H1 (cell line): Measurements from ENCODE around the gene TOMM5. TPM values are rescaled to one million over a fixed set of nuclear protein-coding genes. Genes with fewer than 3 reads are reported as not detected.

Experiments used
- CTCF ChIA-PET: fragments of 300-600 bp; sonication (Branson Sonifier 250); formaldehyde crosslinking; loops from one replicate; lab custom pipeline; 2021; ENCODE audit not compliant: partially characterized antibody; lab: Charles Lee
- POLR2A ChIA-PET: fragments of 300-600 bp; sonication (Branson Sonifier 250); formaldehyde crosslinking; loops from one replicate; lab custom pipeline; 2021; ENCODE audit warnings: inconsistent platforms; ENCODE audit not compliant: partially characterized antibody; lab: Charles Lee
- DNase-seq, 2 experiments: peaks; one replicate each; pipeline versions ENCODE4 v3.0.0 to v3.0.0-alpha.2; 2010 to 2022; ENCODE audit warnings: low spot score in 2 of 2, low read depth in 1 of 2, mixed read lengths in 1 of 2
- FAIRE-seq: peaks from 2 replicates; lab custom pipeline; 2011; peaks lifted over from hg19 to GRCh38; lab: Jason Lieb, UNC
- H2AFZ ChIP-seq: 2 replicates; pipeline ENCODE4 v1.8.1; 2012; ENCODE audit warnings: low read length, inconsistent platforms
- H2AK5ac ChIP-seq: 2 replicates; pipeline ENCODE4 v1.6.1; 2013; ENCODE audit warnings: low read depth, low read length
- H2BK120ac ChIP-seq: replicated peaks from 2 replicates; pipeline ENCODE3; 2013; ENCODE audit warnings: low read depth, low read length, inconsistent platforms
- H2BK12ac ChIP-seq: 2 replicates; pipeline ENCODE4 v1.6.1; 2013; ENCODE audit warnings: low read depth, low read length
- H2BK15ac ChIP-seq: 2 replicates; pipeline ENCODE4 v1.6.1; 2013; ENCODE audit warnings: low read length
- H2BK20ac ChIP-seq: 2 replicates; pipeline ENCODE4 v1.6.1; 2013; ENCODE audit warnings: low read length
- H2BK5ac ChIP-seq: 2 replicates; pipeline ENCODE4 v1.6.1; 2013; ENCODE audit warnings: low read depth, low read length
- H3K14ac ChIP-seq: 2 replicates; pipeline ENCODE4 v1.6.1; 2013; ENCODE audit warnings: inconsistent platforms; ENCODE audit not compliant: insufficient read length
- H3K18ac ChIP-seq: 2 replicates; pipeline ENCODE4 v1.6.1; 2013; ENCODE audit warnings: low read length; ENCODE audit errors: extremely low read depth
- H3K23ac ChIP-seq: 2 replicates; pipeline ENCODE4 v1.6.1; 2013; ENCODE audit warnings: inconsistent platforms; ENCODE audit not compliant: insufficient read length
- H3K23me2 ChIP-seq: 2 replicates; pipeline ENCODE4 v1.6.1; 2013; ENCODE audit warnings: low read depth, low read length
- H3K27ac ChIP-seq: 2 replicates; pipeline ENCODE4 v1.6.1; 2011; ENCODE audit warnings: low read depth, low read length, inconsistent platforms
- H3K27me3 ChIP-seq, 4 experiments: replicated peaks in 1 of 4; 1 replicate in 1 of 4; 2 replicates in 3 of 4; pipeline versions ENCODE4 v1.6.1 to v1.8.1; 2011 to 2013; ENCODE audit warnings: low read length in 3 of 4, mild to moderate bottlenecking in 3 of 4, inconsistent platforms in 2 of 4, mixed read lengths in 2 of 4, moderate library complexity in 1 of 4; ENCODE audit not compliant: control insufficient read depth in 3 of 4, insufficient read depth in 3 of 4; ENCODE audit errors: extremely low read depth in 1 of 4
- H3K36me3 ChIP-seq, 4 experiments: 2 replicates each; pipeline versions ENCODE4 v1.6.1 to v1.8.1; 2011 to 2013; ENCODE audit warnings: mild to moderate bottlenecking in 4 of 4, low read length in 3 of 4, moderate library complexity in 2 of 4, control low read depth in 1 of 4, inconsistent platforms in 1 of 4; ENCODE audit not compliant: insufficient read depth in 4 of 4, control insufficient read depth in 2 of 4
- H3K4ac ChIP-seq: replicated peaks from 2 replicates; pipeline ENCODE3; 2013; ENCODE audit warnings: low read length, low read depth, mixed read lengths, inconsistent platforms; ENCODE audit not compliant: insufficient read length
- H3K4me1 ChIP-seq, 4 experiments: replicated peaks in 1 of 4; 1 replicate in 1 of 4; 2 replicates in 3 of 4; pipeline versions ENCODE4 v1.6.1 to v1.8.1; 2011 to 2013; ENCODE audit warnings: low read length in 3 of 4, inconsistent platforms in 2 of 4, mixed read lengths in 1 of 4; ENCODE audit not compliant: insufficient read depth in 4 of 4, control insufficient read depth in 3 of 4
- H3K4me2 ChIP-seq, 2 experiments: 2 replicates each; pipeline versions ENCODE4 v1.6.1 to v1.8.1; 2011 to 2013; ENCODE audit warnings: low read depth in 2 of 2, low read length in 2 of 2, control low read depth in 1 of 2, inconsistent platforms in 1 of 2, mild to moderate bottlenecking in 1 of 2; ENCODE audit not compliant: insufficient read depth in 1 of 2
- H3K4me3 ChIP-seq, 4 experiments: fragments of 200-600, 300-600 bp in 1 of 4; sonication (generic), shearing (Covaris generic), sonication (Bioruptor Twin) in 1 of 4; 2 replicates each; pipeline versions ENCODE4 v1.5.1 to v1.8.1; 2011 to 2016; ENCODE audit warnings: low read length in 4 of 4, low read depth in 3 of 4, control low read depth in 2 of 4, inconsistent platforms in 2 of 4, mild to moderate bottlenecking in 2 of 4, mixed read lengths in 1 of 4, moderate library complexity in 1 of 4; ENCODE audit not compliant: insufficient read depth in 2 of 4; ENCODE audit errors: extremely low read depth in 1 of 4
- H3K56ac ChIP-seq: replicated peaks from 2 replicates; pipeline ENCODE3; 2013; ENCODE audit warnings: low read depth, mild to moderate bottlenecking, mixed read lengths, low read length, inconsistent platforms; ENCODE audit not compliant: insufficient read length
- H3K79me1 ChIP-seq: 2 replicates; pipeline ENCODE4 v1.6.1; 2013; ENCODE audit warnings: low read depth, low read length, control low read depth
- H3K79me2 ChIP-seq, 2 experiments: 2 replicates each; pipeline versions ENCODE4 v1.6.1 to v1.8.1; 2012 to 2013; ENCODE audit warnings: low read length in 2 of 2, mild to moderate bottlenecking in 2 of 2, inconsistent platforms in 1 of 2; ENCODE audit not compliant: insufficient read depth in 2 of 2, control insufficient read depth in 1 of 2
- H3K9ac ChIP-seq, 4 experiments: replicated peaks in 1 of 4; 1 replicate in 1 of 4; 2 replicates in 3 of 4; pipeline versions ENCODE4 v1.6.1 to v1.8.1; 2011 to 2013; ENCODE audit warnings: low read depth in 3 of 4, low read length in 3 of 4, control low read depth in 2 of 4, mild to moderate bottlenecking in 2 of 4, moderate library complexity in 2 of 4, inconsistent platforms in 1 of 4; ENCODE audit errors: extremely low read depth in 1 of 4
- H3K9me3 ChIP-seq, 2 experiments: 2 replicates each; pipeline versions ENCODE4 v1.6.1 to v1.8.1; 2012 to 2013; ENCODE audit warnings: mild to moderate bottlenecking in 2 of 2, moderate library complexity in 2 of 2, control low read depth in 1 of 2, inconsistent platforms in 1 of 2, low read depth in 1 of 2, low read length in 1 of 2, mixed read lengths in 1 of 2; ENCODE audit not compliant: insufficient read depth in 2 of 2
- H4K20me1 ChIP-seq, 2 experiments: replicated peaks in 1 of 2; 2 replicates each; pipeline versions ENCODE3 to v1.8.1; 2011 to 2013; ENCODE audit warnings: inconsistent platforms in 2 of 2, low read length in 2 of 2, mild to moderate bottlenecking in 1 of 2; ENCODE audit not compliant: insufficient read depth in 2 of 2, control insufficient read depth in 1 of 2
- H4K5ac ChIP-seq: 2 replicates; pipeline ENCODE4 v1.6.1; 2013; ENCODE audit warnings: low read length, low read depth, mixed read lengths, inconsistent platforms; ENCODE audit not compliant: insufficient read length
- H4K8ac ChIP-seq: 2 replicates; pipeline ENCODE4 v1.8.0; 2013; ENCODE audit warnings: mild to moderate bottlenecking, moderate library complexity, low read length, inconsistent platforms; ENCODE audit not compliant: insufficient read depth; ENCODE audit errors: extremely low read depth
- H4K91ac ChIP-seq: replicated peaks from 2 replicates; pipeline ENCODE3; 2013; ENCODE audit warnings: low read length, mixed read lengths, inconsistent platforms; ENCODE audit not compliant: insufficient read length
- BRCA1 ChIP-seq: IDR thresholded peaks from 2 replicates; pipeline ENCODE4 v1.6.1; 2012; ENCODE audit warnings: low read depth, low read length, improper control_type of control experiment
- PHF8 ChIP-seq: fragments of 200-600 bp; sonication (generic); conservative IDR thresholded peaks from 2 replicates; pipeline ENCODE4 v1.7.1; 2012; ENCODE audit warnings: low read depth, mild to moderate bottlenecking, inconsistent platforms, low read length, moderate library complexity
- RFX5 ChIP-seq: IDR thresholded peaks from 2 replicates; pipeline ENCODE4 v1.6.1; 2011; ENCODE audit warnings: low read depth, low read length, improper control_type of control experiment, borderline replicate concordance
- SIRT6 ChIP-seq: IDR thresholded peaks from one replicate; pipeline ENCODE4 v1.7.1; 2012; ENCODE audit warnings: low read length, inconsistent platforms
- SRF ChIP-seq: IDR thresholded peaks from 2 replicates; pipeline ENCODE4 v1.6.1; 2011; ENCODE audit warnings: mild to moderate bottlenecking, low read depth, low read length, moderate library complexity
- YY1 ChIP-seq: IDR thresholded peaks from 2 replicates; pipeline ENCODE4 v1.6.1; 2011; ENCODE audit warnings: low read depth, mild to moderate bottlenecking, low read length
- WGBS, 2 experiments: shearing (Covaris generic) in 1 of 2; methylation state at CpG; one replicate each; pipeline versions ENCODE4 v1.1.6 to v1.1.7; 2013 to 2015; ENCODE audit warnings: low lambda C conversion rate in 2 of 2, mixed read lengths in 2 of 2, inconsistent platforms in 1 of 2, low coverage in 1 of 2, missing lambda C conversion rate in 1 of 2; ENCODE audit not compliant: insufficient replicate concordance in 2 of 2, insufficient coverage in 1 of 2, insufficient read length in 1 of 2; ENCODE audit errors: extremely low coverage in 1 of 2, missing lambda C conversion rate in 1 of 2; 5-methylcytosine and 5-hydroxymethylcytosine counted together
- polyA plus RNA-seq, 7 experiments: library from polyadenylated mRNA; depleted of rRNA in 3 of 7; stranded (reverse) in 5 of 7; unstranded in 2 of 7; fragments of >200 nt in 5 of 7; fragments of 200-250 nt in 2 of 7; gene quantifications; 1 replicate in 5 of 7; 2 replicates in 1 of 7; 4 replicates in 1 of 7; pipeline versions ENCODE4 v1.2.1 to v1.2.3, GENCODE V29; 2011 to 2013; ENCODE audit warnings: missing spikeins in 2 of 7, mixed read lengths in 2 of 7
- total RNA-seq: library from RNA; stranded (reverse); fragmentation: NEBNext Ultra II Directional; extraction: Animal tissue kit (Norgen Biotek cat#: 25700); gene quantifications from 2 replicates; pipeline ENCODE4 v1.2.1, GENCODE V29; 2021

Gene TOMM5
- total and polyA plus RNA-seq, 2 of the 8 experiments (the other 6 are each of a cell fraction or from before 2014, with no cell fraction given) = 171 to 174 TPM

DNA sequence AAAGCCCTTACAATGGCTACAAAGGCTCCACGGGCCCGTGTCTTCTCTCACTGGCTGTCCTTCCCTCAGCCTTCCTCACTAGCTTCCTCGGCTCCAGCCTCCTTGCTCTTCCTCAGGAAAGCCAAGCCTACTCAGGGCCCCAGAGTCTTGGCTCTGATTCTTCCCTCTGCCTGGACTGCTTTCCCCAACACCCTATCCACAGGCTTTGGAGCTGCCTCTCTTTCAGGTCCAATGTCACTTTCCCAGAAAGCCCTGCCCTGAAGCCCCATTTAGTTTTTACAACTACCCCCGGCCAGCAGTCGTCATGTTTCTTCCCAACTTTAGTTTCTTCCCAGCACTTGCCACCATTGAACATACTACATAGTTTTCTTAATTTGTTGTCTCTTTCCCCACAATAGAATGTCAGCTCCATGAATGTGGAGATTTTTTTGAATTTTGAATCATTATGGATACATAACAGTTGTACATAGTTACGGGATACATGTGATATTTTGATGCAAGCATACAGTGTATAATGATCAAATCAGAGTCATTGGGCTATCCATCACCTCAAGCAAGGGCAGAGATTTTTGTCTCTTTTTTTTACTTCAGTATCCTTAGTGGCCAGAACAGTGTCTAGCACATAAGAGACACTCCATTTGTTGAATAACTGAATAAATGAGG, 17.5 kb upstream of the TOMM5 start:
- Histone ChIP-seq H4K5ac (no peak overlapping the region), H3K23ac (no peak overlapping the region), H3K18ac (no peak overlapping the region), H3K79me1 (no peaks in the 10 kb centered on the region), H3K36me3 (no peaks in the 10 kb centered on the region), H2BK5ac (no peak overlapping the region), H2BK20ac (no peak overlapping the region), H3K27ac (no peak overlapping the region), H2BK12ac (no peak overlapping the region), H2AFZ (peak overlapping the region; percentile 87), H2BK120ac (no peak overlapping the region), H3K9ac (no peak overlapping the region), H2BK15ac (no peak overlapping the region), H4K91ac (no peak overlapping the region), H3K14ac (no peak overlapping the region), H3K79me2 (no peaks in the 10 kb centered on the region; a peak in 1 of 4 replicates), H3K4me3 (no peak overlapping the region), H3K56ac (no peak overlapping the region), H3K4ac (no peak overlapping the region), H2AK5ac (no peak overlapping the region), H4K8ac (no peak overlapping the region), H3K27me3 (no peaks in the 10 kb centered on the region), H4K20me1 (no peaks in the 10 kb centered on the region), H3K9me3 (no peaks in the 10 kb centered on the region), H3K4me1 (no peaks in the 10 kb centered on the region), H3K23me2 (no peaks in the 10 kb centered on the region), H3K4me2 (no peak overlapping the region)
- DNase-seq = no peak
- FAIRE-seq = no peak
- ChIA-PET POLR2A (interaction anchor here (0.6 kb wide), 1 partner anchor 128 kb away, joined by 3 read pairs; no protein-coding TSS in a partner anchor), CTCF (no interaction called here)
- TF ChIP-seq RFX5 (no peak), BRCA1 (no peak), YY1 (no peak), SRF (no peak), PHF8 (no peak), SIRT6 (no peak)
- WGBS, 2 experiments = 84% methylated on average over 6 of the region's 6 CpGs; no CpG with 5 or more reads in 1 of the 2 experiments
